ENCODE measurements around the gene GALNT10.

GALNT10 gene

GRCh38 chr5:154189256-154189818 lies 1.2 kb upstream of the GALNT10 start:
- Histone ChIP-seq H3K9me3 (ENCODE audit: control insufficient read depth, low read length) (no peaks in the 10 kb centered on the region), H3K36me3 (ENCODE audit: control insufficient read depth, insufficient read depth, low read length) (no peaks in the 10 kb centered on the region), H3K4me3 (ENCODE audit: low read length) (peak overlapping the region; percentile 35), H3K4me1 (ENCODE audit: control insufficient read depth, insufficient read depth, low read length) (peaks cover 22% of the 10 kb centered on the region), H3K27me3 (ENCODE audit: control insufficient read depth, insufficient read depth, low read length) (no peaks in the 10 kb centered on the region), H3K9ac (ENCODE audit: low read length) (peak overlapping the region; percentile 57)

- Histone ChIP-seq H3K4me1 (ENCODE audit: control insufficient read depth, insufficient read depth, low read length) (peaks cover 22% of the 10 kb centered on the region), H3K9ac (ENCODE audit: low read length) (peak overlapping the region; percentile 57), H3K27me3 (ENCODE audit: control insufficient read depth, insufficient read depth, low read length) (no peaks in the 10 kb centered on the region), H3K36me3 (ENCODE audit: control insufficient read depth, insufficient read depth, low read length) (no peaks in the 10 kb centered on the region), H3K4me3 (ENCODE audit: low read length) (peak overlapping the region; percentile 35), H3K9me3 (ENCODE audit: control insufficient read depth, low read length) (no peaks in the 10 kb centered on the region)
Measured at GRCh38 chr5:154189819-154190594, 526 bp upstream of the GALNT10 start.

- Histone ChIP-seq H3K4me1 (ENCODE audit: control insufficient read depth, insufficient read depth, low read length) (peaks cover 26% of the 10 kb centered on the region), H3K36me3 (ENCODE audit: control insufficient read depth, insufficient read depth, low read length) (peaks cover 4% of the 10 kb centered on the region), H3K9ac (ENCODE audit: low read length) (peak overlapping the region; percentile 66), H3K9me3 (ENCODE audit: control insufficient read depth, low read length) (no peaks in the 10 kb centered on the region), H3K4me3 (ENCODE audit: low read length) (peak overlapping the region; percentile 62), H3K27me3 (ENCODE audit: control insufficient read depth, insufficient read depth, low read length) (no peaks in the 10 kb centered on the region)
Measured at GRCh38 chr5:154191467-154192261, 1.1 kb downstream of the GALNT10 start.

- Histone ChIP-seq H3K9me3 (ENCODE audit: control insufficient read depth, low read length) (no peaks in the 10 kb centered on the region), H3K9ac (ENCODE audit: low read length) (no peak overlapping the region), H3K4me3 (ENCODE audit: low read length) (no peak overlapping the region), H3K4me1 (ENCODE audit: control insufficient read depth, insufficient read depth, low read length) (peaks cover 42% of the 10 kb centered on the region), H3K27me3 (ENCODE audit: control insufficient read depth, insufficient read depth, low read length) (no peaks in the 10 kb centered on the region), H3K36me3 (ENCODE audit: control insufficient read depth, insufficient read depth, low read length) (peaks cover 4% of the 10 kb centered on the region)
Measured at GRCh38 chr5:154193283-154193682, 2.8 kb downstream of the GALNT10 start.

- H3K4me1 ChIP-seq (ENCODE audit: control insufficient read depth, insufficient read depth, low read length) = peaks cover 46% of the 10 kb centered on the region
Measured at GRCh38 chr5:154193701-154194121, 3.2 kb downstream of the GALNT10 start.

GRCh38 chr5:154194345-154195329 lies 4.1 kb downstream of the GALNT10 start:
- H3K4me3 ChIP-seq (ENCODE audit: low read length) = no peak overlapping the region
- no peaks in the 10 kb centered on the region for H3K9me3 ChIP-seq (ENCODE audit: control insufficient read depth, low read length)
- H3K27me3 ChIP-seq (ENCODE audit: control insufficient read depth, insufficient read depth, low read length) = no peaks in the 10 kb centered on the region
- no peak overlapping the region for H3K9ac ChIP-seq (ENCODE audit: low read length)
- peaks cover 47% of the 10 kb centered on the region for H3K4me1 ChIP-seq (ENCODE audit: control insufficient read depth, insufficient read depth, low read length)
- peaks cover 4% of the 10 kb centered on the region for H3K36me3 ChIP-seq (ENCODE audit: control insufficient read depth, insufficient read depth, low read length)

More at GRCh38 chr5:154193701-154194121, 3.2 kb downstream of the GALNT10 start:
- H3K4me3 ChIP-seq (ENCODE audit: low read length) = no peak overlapping the region
- no peak overlapping the region for H3K9ac ChIP-seq (ENCODE audit: low read length)
- no peaks in the 10 kb centered on the region for H3K9me3 ChIP-seq (ENCODE audit: control insufficient read depth, low read length)
- H3K36me3 ChIP-seq (ENCODE audit: control insufficient read depth, insufficient read depth, low read length) = peaks cover 4% of the 10 kb centered on the region
- H3K27me3 ChIP-seq (ENCODE audit: control insufficient read depth, insufficient read depth, low read length) = no peaks in the 10 kb centered on the region

GRCh38 chr5:154196281-154196680 lies 5.7 kb downstream of the GALNT10 start:
- H3K9ac ChIP-seq (ENCODE audit: low read length) = no peak overlapping the region
- no peak overlapping the region for H3K4me3 ChIP-seq (ENCODE audit: low read length)
- no peaks in the 10 kb centered on the region for H3K9me3 ChIP-seq (ENCODE audit: control insufficient read depth, low read length)
- peaks cover 4% of the 10 kb centered on the region for H3K36me3 ChIP-seq (ENCODE audit: control insufficient read depth, insufficient read depth, low read length)
- peaks cover 49% of the 10 kb centered on the region for H3K4me1 ChIP-seq (ENCODE audit: control insufficient read depth, insufficient read depth, low read length)
- no peaks in the 10 kb centered on the region for H3K27me3 ChIP-seq (ENCODE audit: control insufficient read depth, insufficient read depth, low read length)

DNA sequence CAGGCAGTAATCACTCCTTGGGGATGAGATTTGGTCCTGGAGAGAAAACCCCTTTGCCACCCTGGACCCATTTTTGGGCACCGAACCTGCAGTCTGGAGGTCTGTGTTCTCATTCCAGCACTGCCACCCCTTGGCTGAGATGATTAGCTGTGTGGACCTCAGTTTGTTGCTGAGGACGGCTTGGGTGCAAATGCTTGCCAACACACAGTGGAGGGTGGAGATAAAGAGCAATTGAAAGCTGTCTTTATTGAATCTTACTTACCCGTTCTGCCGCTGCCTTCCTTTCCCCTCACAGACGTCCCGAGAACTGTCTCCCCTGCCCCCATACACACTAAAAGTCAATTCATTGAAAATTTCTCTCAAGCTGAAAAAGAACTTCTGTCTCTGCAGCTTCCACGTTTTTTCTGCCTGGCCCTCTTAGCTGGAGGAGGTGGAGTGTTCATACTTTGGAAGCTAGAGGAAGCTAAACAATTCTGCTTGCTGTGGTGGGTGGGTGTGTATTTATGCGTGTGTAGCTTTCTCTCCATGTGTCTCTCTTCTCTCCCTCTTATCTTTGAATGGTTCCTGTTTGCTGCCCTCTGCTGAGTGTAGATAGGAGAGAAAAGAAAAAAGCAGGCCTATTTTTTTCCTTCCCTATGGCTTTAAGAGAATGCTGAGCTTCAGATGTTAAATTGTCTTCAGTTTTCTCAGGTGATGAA lies 6.6 kb downstream of the GALNT10 start:
- peaks cover 4% of the 10 kb centered on the region for H3K36me3 ChIP-seq (ENCODE audit: control insufficient read depth, insufficient read depth, low read length)
- H3K9ac ChIP-seq (ENCODE audit: low read length) = no peak overlapping the region
- no peaks in the 10 kb centered on the region for H3K9me3 ChIP-seq (ENCODE audit: control insufficient read depth, low read length)
- no peaks in the 10 kb centered on the region for H3K27me3 ChIP-seq (ENCODE audit: control insufficient read depth, insufficient read depth, low read length)
- peaks cover 44% of the 10 kb centered on the region for H3K4me1 ChIP-seq (ENCODE audit: control insufficient read depth, insufficient read depth, low read length)
- no peak overlapping the region for H3K4me3 ChIP-seq (ENCODE audit: low read length)

DNA sequence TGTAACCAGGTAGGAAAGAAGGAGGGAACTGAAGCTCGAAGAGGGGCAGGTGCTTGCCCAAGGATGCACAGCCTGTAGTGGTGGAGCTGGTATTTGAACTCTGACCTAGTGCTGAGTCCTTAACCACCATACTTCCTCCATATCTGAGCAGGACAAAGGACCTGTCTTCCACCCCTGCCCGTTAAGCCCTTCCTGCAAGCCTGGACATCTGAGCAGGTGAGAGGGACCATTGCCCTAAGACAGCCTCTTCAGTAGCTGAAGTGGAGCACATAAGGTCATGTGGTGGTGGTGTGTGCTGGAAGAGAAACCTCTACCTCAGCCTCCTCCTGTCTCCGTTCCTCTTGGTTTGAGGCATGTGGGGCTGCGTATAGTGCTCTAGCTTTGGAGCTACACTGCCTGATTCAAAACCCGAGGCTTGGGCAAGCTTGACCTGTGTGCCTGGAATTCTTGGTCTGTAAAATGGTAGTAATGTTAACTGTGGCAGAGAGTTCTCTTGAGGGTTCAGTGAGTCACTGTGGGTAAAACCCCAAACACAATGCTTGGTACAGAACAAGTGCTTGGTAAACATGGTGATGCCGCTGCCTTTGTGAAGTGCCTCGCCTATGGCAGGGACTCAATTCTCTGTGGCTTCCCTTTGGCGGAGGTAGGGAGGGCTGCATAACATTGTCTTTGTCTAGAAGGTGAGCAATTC lies 7.4 kb downstream of the GALNT10 start:
- Histone ChIP-seq H3K9me3 (ENCODE audit: control insufficient read depth, low read length) (no peaks in the 10 kb centered on the region), H3K4me3 (ENCODE audit: low read length) (no peak overlapping the region), H3K36me3 (ENCODE audit: control insufficient read depth, insufficient read depth, low read length) (peaks cover 4% of the 10 kb centered on the region), H3K4me1 (ENCODE audit: control insufficient read depth, insufficient read depth, low read length) (peaks cover 49% of the 10 kb centered on the region), H3K9ac (ENCODE audit: low read length) (no peak overlapping the region), H3K27me3 (ENCODE audit: control insufficient read depth, insufficient read depth, low read length) (no peaks in the 10 kb centered on the region)

DNA sequence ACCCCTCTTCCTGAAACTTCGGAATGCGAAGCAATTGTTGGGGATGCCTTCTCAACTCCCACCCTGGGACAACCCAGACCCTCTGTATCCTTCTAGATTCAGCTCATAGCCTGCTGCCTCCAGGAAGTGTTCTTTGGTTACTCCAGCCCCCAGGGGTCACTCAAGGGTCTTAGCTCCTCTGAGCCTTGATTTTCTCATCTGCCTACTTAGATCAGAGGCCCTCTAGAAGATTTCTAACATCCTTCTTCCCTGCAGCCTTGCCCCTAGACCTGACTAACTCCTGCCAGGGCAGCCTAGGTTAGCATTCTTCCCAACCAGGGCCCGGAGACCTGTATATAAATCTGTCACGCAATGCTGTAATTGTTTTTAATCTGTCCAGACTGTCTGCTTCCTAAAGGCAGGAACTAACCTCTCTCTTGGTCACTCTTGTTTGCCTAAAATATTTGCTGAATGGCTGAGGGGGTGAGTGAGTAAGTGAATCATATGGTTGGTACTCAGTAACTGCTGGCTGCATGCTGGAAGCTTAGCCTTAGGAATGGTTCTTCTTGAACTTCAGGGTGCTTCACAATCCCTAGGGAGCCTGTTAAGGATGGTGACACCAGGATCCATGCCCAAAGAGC lies 8.2 kb downstream of the GALNT10 start:
- Histone ChIP-seq H3K27me3 (ENCODE audit: control insufficient read depth, insufficient read depth, low read length) (no peaks in the 10 kb centered on the region), H3K4me1 (ENCODE audit: control insufficient read depth, insufficient read depth, low read length) (peaks cover 57% of the 10 kb centered on the region), H3K9ac (ENCODE audit: low read length) (no peak overlapping the region), H3K36me3 (ENCODE audit: control insufficient read depth, insufficient read depth, low read length) (peaks cover 4% of the 10 kb centered on the region), H3K4me3 (ENCODE audit: low read length) (no peak overlapping the region), H3K9me3 (ENCODE audit: control insufficient read depth, low read length) (no peaks in the 10 kb centered on the region)

Measured in mucosa of stomach (tissue), 1 donor.